GM21390 (cell line): ENCODE measurements around the gene S100A3.
"Not testable (repeated sequence)": the region's sequence is repeated elsewhere in the genome, so short reads cannot be mapped to it uniquely, and the experiment has no call there.

Source experiments
- ATAC-seq: cut with Tn5 transposase; IDR thresholded peaks from one replicate; pipeline ENCODE4 v1.9.1; 2021; ENCODE audit not compliant: unreplicated experiment

Gene S100A3

GRCh38 chr1:153535242-153536011 lies 13.6 kb downstream of the S100A3 start, which contains the start of gene S100A6:
S100A6 (minus strand) TSS chr1:153535991; CDS start chr1:153535339, 652 bp downstream.
- ATAC-seq, result no peak

DNA sequence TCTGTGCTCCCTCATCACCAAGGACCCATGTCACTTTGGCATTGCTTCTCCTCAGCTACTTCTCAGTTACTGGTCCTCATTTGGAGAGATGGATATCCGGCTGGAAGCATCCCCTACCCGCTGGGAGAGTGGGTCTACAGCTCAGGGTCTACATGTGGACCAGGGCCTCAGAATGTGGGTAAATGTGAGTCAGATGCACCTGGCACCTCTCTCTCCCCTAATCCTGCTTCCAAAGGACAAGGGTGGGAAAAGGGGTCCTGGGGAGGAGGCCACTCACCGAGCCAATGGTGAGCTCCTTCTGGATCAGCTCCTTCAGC lies 14.2 kb downstream of the S100A3 start:
- ATAC-seq, result no peak

DNA sequence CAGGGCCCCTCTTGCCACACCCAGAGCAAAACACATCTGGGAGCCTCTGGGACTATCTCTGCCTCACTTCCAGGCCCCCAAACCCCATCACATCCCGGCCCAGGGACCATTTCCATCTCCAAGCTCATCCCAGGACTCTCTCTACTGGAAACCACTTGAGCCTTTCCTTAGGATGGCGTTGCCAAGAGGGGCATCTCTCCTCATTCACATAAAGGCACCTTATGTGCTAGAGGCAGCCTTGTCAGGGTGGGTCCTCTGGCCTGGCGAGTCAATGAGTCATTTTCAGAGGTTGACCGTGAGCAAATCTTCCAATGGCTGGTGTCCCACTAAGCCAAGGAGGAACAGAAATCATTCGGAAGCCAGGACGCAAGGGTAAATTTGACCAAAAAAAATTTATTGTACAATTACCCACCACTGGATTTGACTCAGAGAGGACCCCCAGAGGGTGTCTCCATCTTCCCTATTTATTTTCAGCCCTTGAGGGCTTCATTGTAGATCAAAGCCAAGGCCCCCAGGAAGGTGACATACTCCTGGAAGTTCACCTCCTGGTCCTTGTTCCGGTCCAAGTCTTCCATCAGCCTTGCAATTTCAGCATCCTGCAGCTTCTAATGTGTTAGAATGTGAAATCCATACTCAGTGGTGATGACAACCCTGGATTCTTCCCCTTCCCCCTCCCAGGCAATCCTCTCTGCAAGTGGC lies 14.7 kb downstream of the S100A3 start:
- no peak for ATAC-seq

DNA sequence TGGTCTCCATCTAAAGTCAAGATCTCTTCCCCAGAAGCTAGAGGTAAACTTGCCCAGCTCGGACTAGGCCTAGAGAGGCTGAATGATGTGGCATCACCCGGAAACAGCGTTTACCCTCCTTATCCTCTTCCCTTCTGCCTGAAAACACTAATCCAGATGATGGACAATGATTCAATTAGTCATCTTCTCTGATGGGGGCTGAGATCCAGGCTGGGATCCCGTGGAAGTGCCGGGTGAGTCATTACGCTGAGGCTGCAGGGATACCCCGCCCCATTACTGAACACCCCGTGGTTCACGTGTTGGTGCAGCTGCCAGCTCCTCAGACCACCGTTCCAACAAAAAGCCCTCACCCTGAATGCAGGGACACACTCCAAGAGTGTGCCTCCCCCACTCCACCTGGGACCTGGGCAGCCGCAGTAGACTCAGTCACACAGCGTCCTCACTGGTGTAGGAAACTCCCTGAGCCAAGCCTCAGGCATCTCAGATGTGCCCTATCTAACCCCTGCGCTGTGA lies 15.3 kb downstream of the S100A3 start:
- ATAC-seq, result no peak

GRCh38 chr1:153532769-153533599 lies 16.1 kb downstream of the S100A3 start:
- no peak for ATAC-seq

GRCh38 chr1:153532181-153532580 lies 16.9 kb downstream of the S100A3 start:
- ATAC-seq, result no peak

- ATAC-seq, result no peak
Measured at GRCh38 chr1:153531638-153532037, 17.4 kb downstream of the S100A3 start.

DNA sequence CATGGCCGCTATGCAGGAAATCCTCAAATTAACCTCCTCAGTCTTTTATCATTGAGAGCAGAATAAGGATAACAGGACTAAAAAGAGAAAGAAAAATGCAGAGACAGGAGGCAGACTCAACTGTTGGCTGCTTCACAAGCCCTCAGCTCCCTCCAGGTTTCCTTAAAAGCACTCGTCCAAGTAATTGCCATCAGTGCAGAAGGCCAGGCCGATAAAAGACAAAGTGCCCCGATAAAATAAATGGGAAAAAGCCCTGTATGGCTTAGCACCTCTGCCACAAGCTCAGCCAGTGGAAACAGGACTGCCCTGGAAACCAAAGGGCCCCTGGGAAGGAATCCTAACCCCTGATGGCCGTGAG lies 21.4 kb downstream of the S100A3 start:
- no peak for ATAC-seq

DNA sequence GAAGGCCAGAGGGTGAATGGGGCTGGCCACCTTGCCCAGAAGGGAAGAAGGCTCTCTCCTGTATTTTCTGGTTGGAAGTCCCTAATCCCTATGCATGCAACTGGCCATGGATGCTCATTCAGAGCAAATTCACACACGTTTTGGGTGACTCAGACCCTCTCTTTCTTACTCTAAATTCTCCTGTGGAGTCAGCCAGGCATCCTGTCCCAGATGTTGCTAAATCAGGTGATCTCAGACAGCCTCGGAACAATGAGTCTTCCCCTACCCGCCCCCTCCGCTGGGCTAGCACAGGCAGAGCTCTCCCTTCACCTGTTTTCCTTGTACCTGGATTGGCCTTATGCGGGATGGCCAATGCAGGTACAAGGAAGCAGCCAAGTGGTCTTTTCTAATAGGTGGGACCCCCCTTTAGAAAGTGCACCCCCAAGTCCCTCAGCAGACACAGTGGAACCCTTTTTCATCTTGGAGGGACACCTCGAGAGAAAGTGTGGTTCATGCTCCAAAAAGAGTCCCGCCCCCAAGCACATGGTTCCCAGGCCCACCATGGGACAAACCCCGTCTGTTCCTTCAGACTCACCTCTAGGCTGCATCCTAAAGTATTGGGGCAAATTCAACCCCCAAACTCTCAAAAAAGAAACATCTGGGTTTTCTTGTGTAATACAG lies 21.9 kb downstream of the S100A3 start:
- ATAC-seq, result no peak

DNA sequence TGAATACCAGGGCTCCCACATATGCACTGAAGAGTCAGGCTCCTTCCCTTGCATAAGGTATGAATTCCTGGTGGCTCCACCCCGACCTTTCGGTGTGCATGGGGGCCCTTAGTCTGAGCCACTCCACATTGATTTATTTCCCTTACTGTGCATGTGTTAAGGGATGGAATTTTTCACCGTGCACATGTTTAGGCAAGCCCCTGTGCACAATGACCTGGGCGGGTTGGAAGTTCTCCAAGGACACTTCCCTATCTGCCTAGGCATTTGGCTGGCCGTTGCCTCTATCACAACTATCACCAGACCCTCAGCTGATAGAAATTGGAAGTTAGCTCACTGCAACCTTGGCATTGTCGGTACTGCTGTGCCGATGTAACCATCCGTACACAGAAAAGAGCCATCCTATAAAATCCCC lies 22.9 kb downstream of the S100A3 start:
- ATAC-seq, result no peak

GRCh38 chr1:153525088-153525728 lies 23.9 kb downstream of the S100A3 start:
- no peak for ATAC-seq

GRCh38 chr1:153522353-153523048 lies 26.6 kb downstream of the S100A3 start:
- not testable (repeated sequence) for ATAC-seq

DNA sequence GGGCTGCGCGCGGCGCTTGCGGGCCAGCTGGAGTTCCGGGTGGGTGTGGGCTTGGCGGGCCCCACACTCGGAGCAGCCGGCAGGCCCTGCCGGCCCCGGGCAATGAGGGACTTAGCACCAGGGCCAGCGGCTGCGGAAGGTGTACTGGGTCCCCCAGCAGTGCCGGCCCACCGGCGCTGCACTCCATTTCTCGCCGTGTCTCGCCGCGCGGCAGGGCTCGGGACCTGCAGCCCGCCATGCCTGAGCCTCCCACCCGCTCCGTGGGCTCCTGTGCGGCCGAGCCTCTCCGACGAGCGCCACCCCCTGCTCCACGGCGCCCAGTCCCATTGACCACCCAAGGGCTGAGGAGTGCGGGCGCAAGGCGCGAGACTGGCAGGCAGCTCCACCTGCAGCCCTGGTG lies 27.2 kb downstream of the S100A3 start:
- not testable (repeated sequence) for ATAC-seq

DNA sequence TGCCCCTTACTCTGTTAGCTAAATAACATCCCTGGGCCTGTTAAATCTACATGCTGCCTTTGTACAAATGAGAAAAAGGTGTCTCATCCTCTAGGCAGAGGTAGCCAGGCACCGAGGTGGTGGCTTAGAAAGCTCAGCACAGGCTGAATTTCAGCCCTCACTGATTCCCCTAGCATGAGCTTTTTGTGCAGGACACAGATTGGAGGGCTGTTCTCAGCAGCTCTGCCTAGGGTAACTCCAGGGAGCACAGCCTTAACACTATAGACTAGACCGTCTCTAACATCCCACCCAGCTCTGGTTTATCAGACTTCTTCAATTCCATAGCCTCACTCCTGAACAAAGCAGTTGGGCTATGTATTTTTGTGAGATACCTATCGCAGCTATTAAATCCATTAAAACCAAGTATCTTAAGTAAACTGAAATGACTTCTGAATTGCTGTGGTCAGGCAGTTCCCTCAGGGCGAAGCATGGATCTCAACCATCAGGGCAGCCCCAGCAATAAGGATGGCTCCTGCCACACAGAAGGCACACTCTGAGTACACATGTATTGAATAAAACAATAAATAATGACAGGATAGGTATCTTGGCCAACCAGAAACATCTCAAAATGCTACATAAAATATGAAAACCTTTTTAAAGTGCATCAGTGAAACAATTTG lies 28.1 kb downstream of the S100A3 start:
- ATAC-seq, result no peak

DNA sequence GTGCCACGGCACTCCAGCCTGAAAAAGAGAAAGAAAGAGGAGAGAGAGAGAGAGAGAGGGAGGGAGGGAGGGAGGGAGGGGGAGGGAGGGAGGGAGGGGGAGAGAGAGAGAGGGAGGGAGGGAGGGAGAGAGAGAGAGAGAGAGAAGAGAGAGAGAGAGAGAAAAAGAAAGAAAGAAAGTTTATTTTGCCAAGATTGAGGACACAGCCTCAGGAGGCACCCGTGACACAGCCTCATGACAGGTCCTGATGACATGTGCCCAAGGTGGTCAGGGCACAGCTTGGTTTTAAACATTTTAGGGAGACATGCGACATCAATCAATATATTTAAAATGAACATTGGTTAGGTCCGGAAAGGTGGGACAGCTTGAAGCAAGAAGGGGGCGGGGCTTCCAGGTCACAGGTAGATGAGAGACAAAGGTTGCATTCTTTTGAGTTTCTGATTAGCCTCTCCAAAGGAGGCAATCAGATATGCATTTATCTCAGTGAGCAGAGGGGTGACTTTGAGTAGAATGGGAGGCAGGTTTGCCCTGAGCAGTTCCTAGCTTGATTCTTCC lies 28.8 kb downstream of the S100A3 start:
- ATAC-seq, result not testable (repeated sequence)

- ATAC-seq, result no peak
Measured at GRCh38 chr1:153519242-153519641, 29.8 kb downstream of the S100A3 start.

DNA sequence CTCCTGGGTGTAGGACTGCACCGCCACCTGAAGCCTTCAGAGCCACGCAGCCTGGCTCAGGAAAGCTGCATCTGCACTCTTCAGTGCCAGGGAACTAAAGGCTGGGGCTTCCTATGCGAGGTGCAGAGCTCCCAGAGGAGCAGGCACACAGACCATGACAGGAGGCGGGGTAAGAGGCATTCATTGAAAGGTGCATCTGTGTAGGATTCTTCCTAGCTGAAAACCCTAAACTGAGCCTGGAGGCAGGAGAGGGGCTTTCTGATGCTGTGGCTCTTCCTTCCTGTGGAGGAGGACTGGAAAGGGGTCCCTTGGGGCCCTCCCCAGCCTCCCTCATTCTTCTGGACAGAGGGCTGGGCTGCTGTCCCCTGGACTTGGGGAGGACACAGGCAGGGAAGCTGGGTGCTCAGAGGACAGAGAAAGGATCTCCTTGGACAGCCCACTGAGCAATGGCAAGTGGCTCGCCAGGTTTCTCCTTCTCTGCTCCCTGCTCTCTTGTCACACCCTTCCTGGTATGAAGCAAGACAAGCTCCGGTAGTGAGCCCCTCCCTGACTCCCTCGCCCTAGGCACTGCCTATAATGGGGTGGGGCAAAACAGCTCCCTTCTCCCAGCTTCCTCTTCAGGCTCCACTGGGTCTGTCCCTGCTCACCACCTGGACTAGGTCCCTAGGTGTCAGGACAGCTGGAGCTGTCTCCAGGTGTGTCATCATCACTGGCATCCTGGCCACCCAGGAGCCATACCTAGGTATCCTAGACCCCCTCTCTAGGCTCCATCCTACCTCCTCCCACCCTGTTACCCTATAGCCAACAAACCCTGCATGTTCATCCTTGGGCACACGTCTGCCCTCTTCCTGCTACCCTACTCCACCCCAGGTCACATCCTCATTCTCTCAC lies 33.3 kb downstream of the S100A3 start:
- no peak for ATAC-seq

DNA sequence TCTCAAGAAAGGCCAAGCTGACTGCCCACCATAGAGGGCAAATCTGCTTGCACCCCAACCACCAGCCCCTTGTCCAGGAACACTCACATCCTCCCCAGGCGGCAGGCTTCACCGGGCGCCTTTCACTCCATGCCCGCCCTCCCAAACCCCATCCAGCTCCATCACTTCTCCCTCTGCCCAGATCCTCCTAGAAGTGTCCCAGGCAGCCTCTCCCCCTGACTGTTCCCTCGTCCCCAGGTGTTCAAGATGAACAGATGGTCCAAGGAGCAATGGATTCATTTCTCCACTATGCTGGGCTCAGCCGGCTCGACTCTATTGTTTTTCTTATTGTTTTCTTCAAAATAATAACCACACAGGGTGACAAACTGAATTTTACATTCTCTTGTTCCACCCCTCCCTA lies 35.4 kb downstream of the S100A3 start:
- ATAC-seq, result no peak
